ENCODE measurements around the gene TCERG1L.

DNA sequence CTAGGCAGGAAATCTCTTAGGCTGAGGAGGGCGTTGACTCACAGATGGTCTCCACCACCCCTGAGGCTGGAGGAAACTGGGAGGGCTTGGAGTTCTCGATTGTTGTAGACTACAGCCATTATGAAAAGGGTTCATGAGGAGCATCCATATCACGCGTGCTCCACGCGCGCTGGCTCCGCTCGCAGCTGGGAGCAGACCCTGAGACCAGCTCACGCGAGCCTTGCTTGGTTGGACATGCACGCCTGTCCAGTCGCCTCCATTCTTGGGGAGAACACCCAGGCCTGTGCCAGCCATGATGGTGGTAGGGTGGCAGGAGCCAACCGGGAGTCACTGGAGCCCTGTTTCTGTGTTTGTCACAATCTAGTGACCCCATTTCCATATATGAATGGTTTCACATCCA lies 139.1 kb downstream of the TCERG1L start:
- TF ChIP-seq CREB1 (IDR thresholded peaks at IDR 0.05; ENCODE audit: low read depth) (no peak), EGR1 (IDR thresholded peaks at IDR 0.05) (no peak), EP300 (IDR thresholded peaks at IDR 0.05; ENCODE audit: borderline replicate concordance) (no peak), FOXM1 (IDR thresholded peaks at IDR 0.05; ENCODE audit: borderline replicate concordance, low read depth) (no peak), YY1 (IDR thresholded peaks at IDR 0.05; ENCODE audit: low read depth) (no peak), RAD21 (IDR thresholded peaks at IDR 0.05; ENCODE audit: low read depth) (no peak), ZBTB7A (IDR thresholded peaks at IDR 0.05; ENCODE audit: low read depth) (no peak)
- TF ChIP-seq, protein P1, sequence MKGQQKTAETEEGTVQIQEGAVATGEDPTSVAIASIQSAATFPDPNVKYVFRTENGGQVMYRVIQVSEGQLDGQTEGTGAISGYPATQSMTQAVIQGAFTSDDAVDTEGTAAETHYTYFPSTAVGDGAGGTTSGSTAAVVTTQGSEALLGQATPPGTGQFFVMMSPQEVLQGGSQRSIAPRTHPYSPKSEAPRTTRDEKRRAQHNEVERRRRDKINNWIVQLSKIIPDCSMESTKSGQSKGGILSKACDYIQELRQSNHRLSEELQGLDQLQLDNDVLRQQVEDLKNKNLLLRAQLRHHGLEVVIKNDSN (IDR thresholded peaks at IDR 0.05) = no peak
- TF ChIP-seq, protein P2, sequence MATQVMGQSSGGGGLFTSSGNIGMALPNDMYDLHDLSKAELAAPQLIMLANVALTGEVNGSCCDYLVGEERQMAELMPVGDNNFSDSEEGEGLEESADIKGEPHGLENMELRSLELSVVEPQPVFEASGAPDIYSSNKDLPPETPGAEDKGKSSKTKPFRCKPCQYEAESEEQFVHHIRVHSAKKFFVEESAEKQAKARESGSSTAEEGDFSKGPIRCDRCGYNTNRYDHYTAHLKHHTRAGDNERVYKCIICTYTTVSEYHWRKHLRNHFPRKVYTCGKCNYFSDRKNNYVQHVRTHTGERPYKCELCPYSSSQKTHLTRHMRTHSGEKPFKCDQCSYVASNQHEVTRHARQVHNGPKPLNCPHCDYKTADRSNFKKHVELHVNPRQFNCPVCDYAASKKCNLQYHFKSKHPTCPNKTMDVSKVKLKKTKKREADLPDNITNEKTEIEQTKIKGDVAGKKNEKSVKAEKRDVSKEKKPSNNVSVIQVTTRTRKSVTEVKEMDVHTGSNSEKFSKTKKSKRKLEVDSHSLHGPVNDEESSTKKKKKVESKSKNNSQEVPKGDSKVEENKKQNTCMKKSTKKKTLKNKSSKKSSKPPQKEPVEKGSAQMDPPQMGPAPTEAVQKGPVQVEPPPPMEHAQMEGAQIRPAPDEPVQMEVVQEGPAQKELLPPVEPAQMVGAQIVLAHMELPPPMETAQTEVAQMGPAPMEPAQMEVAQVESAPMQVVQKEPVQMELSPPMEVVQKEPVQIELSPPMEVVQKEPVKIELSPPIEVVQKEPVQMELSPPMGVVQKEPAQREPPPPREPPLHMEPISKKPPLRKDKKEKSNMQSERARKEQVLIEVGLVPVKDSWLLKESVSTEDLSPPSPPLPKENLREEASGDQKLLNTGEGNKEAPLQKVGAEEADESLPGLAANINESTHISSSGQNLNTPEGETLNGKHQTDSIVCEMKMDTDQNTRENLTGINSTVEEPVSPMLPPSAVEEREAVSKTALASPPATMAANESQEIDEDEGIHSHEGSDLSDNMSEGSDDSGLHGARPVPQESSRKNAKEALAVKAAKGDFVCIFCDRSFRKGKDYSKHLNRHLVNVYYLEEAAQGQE (IDR thresholded peaks at IDR 0.05; ENCODE audit: low read depth) = no peak
